Neural cell (in vitro differentiated cells): ENCODE measurements around the gene CPNE4. TPM values are rescaled to one million over a fixed set of nuclear protein-coding genes. Genes with fewer than 3 reads are reported as not detected.

Experiments
- H2AFZ ChIP-seq: fragments of 200-600, 300-800 bp; sonication (generic), shearing (Covaris generic); 2 replicates; pipeline ENCODE4 v1.6.0; 2014; ENCODE audit warnings: low read depth, mild to moderate bottlenecking, antibody characterized with exemption, low read length, moderate library complexity
- H3F3A ChIP-seq: fragments of 200-600 bp; shearing (Covaris generic); 2 replicates; pipeline ENCODE4 v1.6.1; 2016; ENCODE audit warnings: mild to moderate bottlenecking, moderate library complexity, mixed read lengths, antibody characterized with exemption, low read length; ENCODE audit not compliant: insufficient read depth, poor library complexity, severe bottlenecking
- H3K27ac ChIP-seq: fragments of 200-600, 300-800 bp; sonication (generic), shearing (Covaris generic); 2 replicates; pipeline ENCODE4 v1.5.1; 2014; ENCODE audit warnings: mild to moderate bottlenecking, low read length, moderate library complexity
- H3K27me3 ChIP-seq: fragments of 300-800, 200-600 bp; sonication (generic), shearing (Covaris generic); 2 replicates; pipeline ENCODE4 v1.6.0; 2014; ENCODE audit warnings: mild to moderate bottlenecking, low read depth, low read length, moderate library complexity; ENCODE audit not compliant: insufficient read depth
- H3K36me3 ChIP-seq: fragments of 300-800, 200-600 bp; sonication (generic), shearing (Covaris generic); 2 replicates; pipeline ENCODE4 v1.5.1; 2014; ENCODE audit warnings: mild to moderate bottlenecking, antibody characterized with exemption, low read length, moderate library complexity; ENCODE audit not compliant: insufficient read depth
- H3K4me2 ChIP-seq: fragments of 300-800, 200-600 bp; sonication (generic), shearing (Covaris generic); 2 replicates; pipeline ENCODE4 v1.6.0; 2014; ENCODE audit warnings: mild to moderate bottlenecking, low read length
- H3K4me3 ChIP-seq: fragments of 300-800, 200-600 bp; sonication (generic), shearing (Covaris generic); 2 replicates; pipeline ENCODE4 v1.5.1; 2014; ENCODE audit warnings: mild to moderate bottlenecking, low read length, moderate library complexity
- H3K79me2 ChIP-seq: fragments of 200-600 bp; shearing (Covaris generic); replicated peaks from 2 replicates; pipeline ENCODE4 v1.6.0; 2014; ENCODE audit warnings: mild to moderate bottlenecking, low read length, moderate library complexity; ENCODE audit not compliant: insufficient read depth
- H3K9ac ChIP-seq: fragments of 300-800, 200-600 bp; sonication (generic), shearing (Covaris generic); 2 replicates; pipeline ENCODE4 v1.6.1; 2016; ENCODE audit warnings: mild to moderate bottlenecking, low read length, mixed read lengths
- H3K9me2 ChIP-seq: fragments of 200-600 bp; shearing (Covaris generic); 2 replicates; pipeline ENCODE4 v1.6.1; 2016; ENCODE audit warnings: mild to moderate bottlenecking, low read length, mixed read lengths; ENCODE audit not compliant: insufficient read depth
- H3K9me3 ChIP-seq: fragments of 200-600, 300-800 bp; sonication (generic), shearing (Covaris generic); 2 replicates; pipeline ENCODE4 v1.6.1; 2016; ENCODE audit warnings: mild to moderate bottlenecking, mixed run types, low read length, moderate library complexity, mixed read lengths
- H4K20me1 ChIP-seq: fragments of 200-600 bp; shearing (Covaris generic); 2 replicates; pipeline ENCODE4 v1.6.1; 2016; ENCODE audit warnings: mild to moderate bottlenecking, mixed run types; ENCODE audit not compliant: insufficient read depth
- CTCF ChIP-seq: fragments of 450-650 bp; IDR thresholded peaks from 2 replicates; pipeline ENCODE4 v1.5.1; 2014; ENCODE audit warnings: antibody characterized with exemption, mild to moderate bottlenecking, moderate library complexity; ENCODE audit not compliant: poor library complexity, severe bottlenecking
- EP300 ChIP-seq: fragments of 450-650 bp; conservative IDR thresholded peaks from 2 replicates; pipeline ENCODE4 v1.6.1; 2014; ENCODE audit warnings: antibody characterized with exemption, mild to moderate bottlenecking, moderate library complexity; ENCODE audit not compliant: poor library complexity, severe bottlenecking
- EZH2 ChIP-seq: fragments of 200-600, 300-800 bp; shearing (Covaris generic), sonication (generic); IDR thresholded peaks from 2 replicates; pipeline ENCODE4 v1.6.1; 2014; ENCODE audit warnings: antibody characterized with exemption, low read length, borderline replicate concordance, mild to moderate bottlenecking; ENCODE audit not compliant: insufficient read depth, poor library complexity, severe bottlenecking
- MXI1 ChIP-seq: fragments of 450-650 bp; conservative IDR thresholded peaks from 2 replicates; pipeline ENCODE4 v1.6.1; 2014; ENCODE audit warnings: antibody characterized with exemption, mild to moderate bottlenecking; ENCODE audit not compliant: poor library complexity, severe bottlenecking
- POLR2AphosphoS5 ChIP-seq: IDR thresholded peaks from 2 replicates; pipeline ENCODE4 v1.6.1; 2012
- RAD21 ChIP-seq: fragments of 450-650 bp; conservative IDR thresholded peaks from 2 replicates; pipeline ENCODE4 v1.6.1; 2014; ENCODE audit warnings: antibody characterized with exemption, mild to moderate bottlenecking, moderate library complexity
- SMC3 ChIP-seq: fragments of 450-650 bp; conservative IDR thresholded peaks from 2 replicates; pipeline ENCODE4 v1.6.1; 2014; ENCODE audit warnings: antibody characterized with exemption, mild to moderate bottlenecking, moderate library complexity; ENCODE audit not compliant: poor library complexity
- TAF1 ChIP-seq: IDR thresholded peaks from 2 replicates; pipeline ENCODE4 v1.6.1; 2012; ENCODE audit warnings: low read depth
- polyA plus RNA-seq: library from polyadenylated mRNA; depleted of rRNA; stranded (reverse); fragments of >200 nt; gene quantifications from 2 replicates; pipeline ENCODE4 v1.2.3, GENCODE V29; 2014
- TF ChIP-seq, protein P1 (sequence below): IDR thresholded peaks from 2 replicates; pipeline ENCODE4 v1.6.1; 2012; ENCODE audit warnings: borderline replicate concordance

The CPNE4 gene
- polyA plus RNA-seq, 1 donor from 2014 or later: 0.59 TPM

DNA sequence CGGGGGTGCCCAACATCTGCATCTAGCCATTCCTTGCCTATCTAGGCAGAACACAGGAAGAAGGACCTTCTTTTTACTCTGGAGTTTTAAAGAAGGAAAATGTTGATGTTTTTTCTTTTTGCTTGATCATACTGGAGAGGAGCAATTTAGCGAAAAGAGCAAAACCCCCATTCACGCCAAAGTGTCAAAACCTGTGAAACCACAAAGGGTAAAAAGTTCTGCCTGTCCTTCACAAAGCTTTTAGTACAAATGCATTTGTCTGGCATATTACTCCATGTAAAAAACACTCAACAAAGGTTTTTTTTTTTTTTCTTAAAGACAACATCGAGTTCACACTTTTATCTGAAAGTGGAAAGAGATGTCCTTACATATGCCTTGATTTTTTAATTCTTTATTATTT is 317.9 kb downstream of the CPNE4 start:
- Histone ChIP-seq H3K4me3 (no peak overlapping the region), H3K27ac (no peak overlapping the region), H3F3A (no peaks in the 10 kb centered on the region), H3K9ac (no peak overlapping the region), H4K20me1 (no peaks in the 10 kb centered on the region), H3K9me3 (no peaks in the 10 kb centered on the region), H3K9me2 (no peaks in the 10 kb centered on the region), H3K4me2 (no peak overlapping the region), H3K36me3 (no peaks in the 10 kb centered on the region), H3K27me3 (no peaks in the 10 kb centered on the region), H3K79me2 (no peaks in the 10 kb centered on the region), H2AFZ (no peak overlapping the region)
- TF ChIP-seq POLR2AphosphoS5: no peak
- TF ChIP-seq EP300: no peak
- TF ChIP-seq, protein P1, sequence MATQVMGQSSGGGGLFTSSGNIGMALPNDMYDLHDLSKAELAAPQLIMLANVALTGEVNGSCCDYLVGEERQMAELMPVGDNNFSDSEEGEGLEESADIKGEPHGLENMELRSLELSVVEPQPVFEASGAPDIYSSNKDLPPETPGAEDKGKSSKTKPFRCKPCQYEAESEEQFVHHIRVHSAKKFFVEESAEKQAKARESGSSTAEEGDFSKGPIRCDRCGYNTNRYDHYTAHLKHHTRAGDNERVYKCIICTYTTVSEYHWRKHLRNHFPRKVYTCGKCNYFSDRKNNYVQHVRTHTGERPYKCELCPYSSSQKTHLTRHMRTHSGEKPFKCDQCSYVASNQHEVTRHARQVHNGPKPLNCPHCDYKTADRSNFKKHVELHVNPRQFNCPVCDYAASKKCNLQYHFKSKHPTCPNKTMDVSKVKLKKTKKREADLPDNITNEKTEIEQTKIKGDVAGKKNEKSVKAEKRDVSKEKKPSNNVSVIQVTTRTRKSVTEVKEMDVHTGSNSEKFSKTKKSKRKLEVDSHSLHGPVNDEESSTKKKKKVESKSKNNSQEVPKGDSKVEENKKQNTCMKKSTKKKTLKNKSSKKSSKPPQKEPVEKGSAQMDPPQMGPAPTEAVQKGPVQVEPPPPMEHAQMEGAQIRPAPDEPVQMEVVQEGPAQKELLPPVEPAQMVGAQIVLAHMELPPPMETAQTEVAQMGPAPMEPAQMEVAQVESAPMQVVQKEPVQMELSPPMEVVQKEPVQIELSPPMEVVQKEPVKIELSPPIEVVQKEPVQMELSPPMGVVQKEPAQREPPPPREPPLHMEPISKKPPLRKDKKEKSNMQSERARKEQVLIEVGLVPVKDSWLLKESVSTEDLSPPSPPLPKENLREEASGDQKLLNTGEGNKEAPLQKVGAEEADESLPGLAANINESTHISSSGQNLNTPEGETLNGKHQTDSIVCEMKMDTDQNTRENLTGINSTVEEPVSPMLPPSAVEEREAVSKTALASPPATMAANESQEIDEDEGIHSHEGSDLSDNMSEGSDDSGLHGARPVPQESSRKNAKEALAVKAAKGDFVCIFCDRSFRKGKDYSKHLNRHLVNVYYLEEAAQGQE: no peak
- TF ChIP-seq EZH2: no peak
- no peak for TF ChIP-seq TAF1
- TF ChIP-seq CTCF: no peak
- no peak for TF ChIP-seq SMC3
- TF ChIP-seq RAD21: no peak
- no peak for TF ChIP-seq MXI1

DNA sequence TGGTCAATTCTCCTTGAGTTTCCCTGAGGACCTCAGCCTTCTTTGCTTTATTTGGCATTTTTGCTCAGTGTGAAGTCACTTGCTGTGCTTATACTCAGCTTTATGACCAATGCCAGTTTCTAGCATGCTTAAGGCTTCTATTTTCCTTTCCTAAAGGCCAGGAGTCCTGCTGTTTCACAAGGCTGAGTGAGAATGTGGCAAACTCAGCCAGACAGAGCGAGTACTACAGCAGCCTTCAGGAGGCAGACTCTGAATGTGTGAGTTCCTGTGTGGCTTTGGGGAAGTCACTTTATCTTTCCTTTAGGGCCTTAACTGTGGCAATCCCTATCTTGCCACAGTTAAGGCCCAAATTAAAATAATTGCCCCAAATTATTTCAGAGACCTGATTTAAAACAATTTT is 318.8 kb downstream of the CPNE4 start:
- Histone ChIP-seq H3K36me3 (no peaks in the 10 kb centered on the region), H3K4me3 (no peak overlapping the region), H3K9me3 (no peaks in the 10 kb centered on the region), H3K9me2 (no peaks in the 10 kb centered on the region), H3K27ac (no peak overlapping the region), H3K9ac (no peak overlapping the region), H2AFZ (no peak overlapping the region), H3K4me2 (no peak overlapping the region), H3K27me3 (no peaks in the 10 kb centered on the region), H3K79me2 (no peaks in the 10 kb centered on the region), H3F3A (no peaks in the 10 kb centered on the region), H4K20me1 (no peaks in the 10 kb centered on the region)
- TF ChIP-seq POLR2AphosphoS5 (no peak), TAF1 (no peak), SMC3 (no peak), MXI1 (no peak), EP300 (no peak), CTCF (no peak), RAD21 (no peak), EZH2 (no peak)
- TF ChIP-seq, protein P1: no peak
